NCI-H2227 (cell line): ENCODE results near the gene NEURL4.
A peak's percentile ranks its signal among the peaks of the same experiment; 100 is the strongest.

ENCODE experiments used
- DNase-seq: peaks from one replicate; lab custom pipeline; 2025; ENCODE audit not compliant: unreplicated experiment; lab: John Stamatoyannopoulos, UW

The NEURL4 gene

DNA sequence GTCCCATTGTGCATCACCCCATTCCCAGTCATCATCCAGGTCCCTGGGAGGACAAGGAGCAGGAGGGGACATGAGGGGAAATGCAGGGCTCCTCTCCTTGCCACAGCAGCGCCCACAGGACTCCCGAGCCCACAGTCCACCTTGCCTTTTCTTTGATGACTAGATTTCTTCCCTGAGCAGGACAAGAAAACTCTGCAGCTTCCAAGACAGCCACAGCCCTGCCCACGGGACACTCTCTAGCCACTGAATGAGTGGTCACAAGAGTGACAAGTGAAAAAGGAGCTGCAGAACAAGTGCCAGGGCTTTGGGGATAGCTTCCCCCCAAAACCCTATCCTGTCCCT is 4.7 kb downstream of the NEURL4 start:
- no peak for DNase-seq

DNA sequence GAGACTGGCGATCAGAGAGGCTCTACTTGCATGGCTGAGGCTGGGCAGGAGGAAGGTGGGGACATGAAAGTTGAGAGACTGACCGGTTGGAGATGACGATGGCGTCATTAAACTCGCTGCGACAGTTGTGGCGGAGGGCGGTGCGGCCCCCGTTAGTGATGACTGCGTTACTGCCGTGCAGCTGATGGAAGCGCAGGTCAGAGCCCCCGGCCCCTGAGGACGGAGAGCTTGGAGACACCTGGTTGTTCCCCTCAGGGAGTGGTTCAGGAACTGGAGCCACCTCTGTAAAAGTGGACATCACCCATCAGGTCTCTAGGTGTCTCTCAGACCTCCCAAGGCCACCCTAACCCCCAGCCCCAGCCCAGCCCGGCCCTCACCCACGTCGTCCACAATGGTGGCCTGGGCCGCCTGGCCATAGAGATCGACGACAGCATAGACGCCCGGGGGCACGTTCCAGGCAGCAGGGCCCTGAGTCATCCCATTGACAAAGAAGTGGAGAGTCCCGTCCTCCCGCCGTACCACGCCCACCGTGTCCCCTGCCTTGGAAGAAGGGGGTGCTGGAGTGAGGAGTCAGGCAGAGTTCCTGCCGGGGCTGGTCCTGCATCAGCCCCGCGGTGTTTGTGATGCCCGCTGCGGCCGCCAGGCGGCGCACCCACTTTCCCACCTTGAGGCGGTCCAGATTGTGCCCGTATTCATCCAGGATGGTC is 5.3 kb downstream of the NEURL4 start:
- DNase-seq: peak; percentile 65

DNA sequence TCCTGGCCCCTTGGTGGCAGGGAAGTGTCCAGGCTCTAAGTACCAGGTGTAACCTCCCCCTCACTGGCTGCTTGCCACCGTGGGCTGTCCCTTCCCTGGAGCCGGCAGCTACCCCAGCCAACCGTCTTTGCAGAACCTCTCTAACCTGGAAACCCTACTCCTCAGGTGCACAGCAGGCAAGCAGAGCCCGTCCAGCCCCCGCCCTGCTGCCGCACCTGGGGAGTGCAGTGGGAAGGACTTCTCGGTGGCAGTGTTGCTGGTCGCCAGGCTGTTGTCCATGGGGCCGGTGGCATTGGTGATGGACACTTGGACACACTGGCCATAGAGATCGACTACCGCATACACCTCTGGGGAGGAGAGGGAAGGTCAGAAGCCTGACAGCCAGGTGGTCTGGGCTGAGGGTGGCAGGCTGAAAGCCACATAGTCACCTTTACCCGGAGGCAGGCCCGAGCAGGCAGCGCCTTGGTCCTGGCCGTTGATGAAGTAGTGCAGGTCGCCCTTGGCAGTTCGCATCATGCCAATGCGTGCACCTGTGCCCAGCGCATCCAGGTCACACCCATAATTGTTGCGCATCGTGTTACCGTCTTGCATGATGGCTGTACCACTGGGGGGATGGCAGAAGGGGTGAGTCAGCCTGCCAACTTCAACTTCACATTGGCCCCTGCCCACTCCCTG is 6.5 kb downstream of the NEURL4 start:
- no peak for DNase-seq

DNA sequence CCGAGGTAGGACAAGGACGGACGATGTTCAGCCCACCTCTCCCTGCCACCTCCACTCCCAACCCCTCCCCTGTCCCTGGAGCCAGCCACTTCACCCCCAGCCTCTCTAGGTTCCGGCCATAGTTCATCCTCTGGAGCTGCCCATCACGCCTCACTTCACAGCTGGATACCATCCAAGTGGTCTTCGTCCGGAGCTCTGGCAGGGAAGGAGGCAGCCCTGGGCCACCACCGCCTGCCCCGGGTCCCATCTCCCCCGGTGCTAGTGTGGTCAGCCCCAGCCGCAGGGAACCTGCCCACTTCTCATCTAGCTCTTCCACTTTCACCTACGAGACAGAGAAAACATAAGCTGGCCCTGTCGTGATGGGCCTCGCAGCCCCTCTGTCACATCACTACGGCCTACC is 7.7 kb downstream of the NEURL4 start:
- no peak for DNase-seq

DNA sequence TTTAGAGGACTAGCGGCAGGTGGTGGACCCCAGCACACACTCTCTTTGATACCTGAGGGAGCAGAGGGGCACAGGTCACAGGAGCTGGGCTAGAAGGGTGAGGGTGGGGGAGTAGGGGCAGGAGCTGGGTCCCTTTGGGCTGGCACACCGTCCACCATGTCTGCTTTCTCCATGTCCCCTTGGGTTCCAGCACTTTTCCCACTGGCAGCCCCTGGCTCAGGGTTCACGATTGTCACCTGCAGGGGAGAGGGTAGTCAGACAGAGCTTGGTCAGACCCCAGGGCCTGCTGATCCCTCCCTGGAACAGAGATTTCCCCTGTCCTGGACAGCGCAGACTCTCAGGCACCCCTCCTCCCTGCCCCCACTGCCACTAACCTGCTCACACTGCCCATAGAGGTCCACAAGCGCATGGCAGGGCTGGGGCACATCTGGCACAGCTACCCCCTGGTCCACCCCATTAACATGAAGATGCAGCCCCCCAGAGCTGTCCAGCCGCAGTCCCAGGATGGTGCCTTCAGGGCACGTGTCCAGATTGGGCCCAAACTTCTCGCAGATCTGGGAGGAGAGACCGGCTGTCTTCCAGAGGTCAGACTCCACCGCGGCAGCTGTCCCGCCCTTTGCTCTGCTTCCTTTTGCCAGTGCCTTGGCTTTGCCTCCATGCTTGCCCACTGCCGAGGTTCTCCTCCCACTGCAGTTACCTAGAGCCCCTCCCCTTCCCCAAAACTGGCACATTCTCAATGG is 10.8 kb downstream of the NEURL4 start:
- no peak for DNase-seq

DNA sequence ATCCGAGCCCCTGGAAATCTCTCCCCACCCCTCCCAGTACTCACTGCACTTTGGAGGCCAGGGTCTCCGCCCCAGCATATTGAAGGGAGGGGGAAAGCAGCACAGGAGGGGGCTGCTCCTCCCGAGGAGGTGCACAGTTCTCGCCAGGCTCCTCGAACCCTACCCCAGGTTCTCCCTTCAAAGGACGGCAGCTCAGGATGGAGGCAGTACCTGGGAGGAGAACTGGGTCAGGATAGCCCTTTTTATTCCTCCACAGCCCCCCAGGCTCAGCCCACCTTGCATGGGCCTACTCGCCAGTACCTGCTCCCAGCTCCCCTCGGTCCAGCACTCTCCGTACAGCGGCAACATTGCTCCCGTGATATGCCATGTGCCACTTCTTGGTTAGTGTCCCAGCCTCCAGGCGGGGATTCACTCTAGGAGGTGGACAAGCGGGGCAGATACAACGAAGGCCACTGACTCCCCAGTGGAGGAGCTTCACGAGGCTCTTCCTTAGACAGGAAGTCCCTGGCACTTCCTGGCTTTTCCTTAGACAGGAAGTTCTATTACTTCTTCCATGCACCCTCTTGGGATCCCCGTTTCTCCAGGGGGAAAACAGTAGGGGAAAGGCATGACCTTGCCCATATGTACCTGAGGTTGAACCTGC is 11.9 kb downstream of the NEURL4 start:
- DNase-seq: no peak

DNA sequence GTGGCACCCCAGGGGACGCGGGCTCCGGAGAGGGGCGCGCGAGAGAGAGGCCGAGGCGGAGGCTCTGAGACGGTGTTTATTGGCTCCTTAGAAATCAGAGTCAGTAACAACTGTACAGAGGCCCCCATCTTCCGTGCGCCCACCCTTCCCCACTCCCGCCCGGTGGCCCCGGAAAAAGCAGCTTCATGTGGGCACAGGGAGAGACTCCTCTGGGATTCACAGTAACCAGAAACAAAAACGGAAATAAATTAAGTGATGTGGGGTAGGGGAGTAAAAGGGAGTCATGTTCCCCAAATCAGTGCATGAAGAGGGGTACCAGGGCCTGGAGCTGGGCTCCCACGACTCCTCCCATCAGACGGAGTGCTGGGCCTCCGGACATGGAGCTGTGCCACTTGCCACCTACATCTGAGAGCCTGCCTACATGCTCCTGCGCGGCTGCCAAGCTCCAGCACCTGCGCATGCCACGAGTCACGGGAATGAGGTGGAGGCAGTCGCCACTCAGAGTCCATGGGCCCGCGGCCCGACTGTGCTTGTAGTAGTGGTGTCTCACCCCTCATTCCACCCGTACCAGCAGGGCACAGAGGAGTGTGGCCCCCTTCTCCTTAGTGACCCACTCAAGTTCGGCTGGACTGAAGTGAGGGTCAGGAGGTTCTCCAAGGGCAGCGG is 13.4 kb downstream of the NEURL4 start:
- DNase-seq: no peak

DNA sequence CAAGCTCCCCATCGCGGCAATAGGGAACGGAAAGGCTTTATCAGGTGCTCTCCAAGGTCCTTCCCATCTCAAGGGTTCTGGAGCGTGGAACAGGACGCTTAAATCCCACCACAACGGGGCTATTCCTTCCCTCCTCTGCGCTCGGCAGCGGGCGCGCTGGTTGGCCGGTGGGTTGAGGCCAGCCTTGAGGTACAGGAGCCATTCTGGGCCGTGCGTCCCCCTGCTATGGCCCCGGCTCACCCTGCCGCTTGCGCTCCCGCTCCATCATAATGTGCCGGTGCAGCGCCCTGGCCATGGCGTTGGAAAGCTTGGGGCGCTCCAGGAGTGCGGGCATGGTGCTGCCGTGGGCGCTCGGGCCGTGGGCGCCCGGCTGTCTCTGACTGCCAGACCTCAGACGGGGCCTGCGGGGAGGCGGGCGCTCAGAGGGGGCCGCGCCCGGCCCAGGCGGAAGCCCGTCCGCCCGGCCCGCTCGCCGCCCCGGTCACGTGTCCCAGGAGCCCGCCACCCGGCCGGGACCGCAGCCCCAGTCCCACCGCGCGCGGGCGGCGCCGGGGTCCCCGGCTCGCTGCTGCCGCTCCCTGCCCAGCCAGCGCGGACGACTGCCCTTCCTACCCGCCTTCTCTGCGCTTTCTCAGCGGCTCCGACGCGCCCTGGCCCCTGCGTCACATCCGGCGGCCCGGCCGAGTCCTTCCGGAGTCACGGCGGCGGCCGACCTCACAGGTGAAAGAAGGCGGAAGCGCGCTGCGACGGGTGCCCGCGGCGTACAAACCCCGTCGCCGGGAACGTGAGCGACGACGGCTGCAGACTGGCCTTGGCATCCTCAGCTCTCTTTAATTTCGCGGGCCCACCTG is 14.2 kb downstream of the NEURL4 start, which contains the start of gene GPS2:
TSS of gene GPS2 (minus strand) at position 642 of the 851 bp plus-strand sequence. CDS start at position 334, 308 bp downstream.
- peak; percentile 92 for DNase-seq

DNA sequence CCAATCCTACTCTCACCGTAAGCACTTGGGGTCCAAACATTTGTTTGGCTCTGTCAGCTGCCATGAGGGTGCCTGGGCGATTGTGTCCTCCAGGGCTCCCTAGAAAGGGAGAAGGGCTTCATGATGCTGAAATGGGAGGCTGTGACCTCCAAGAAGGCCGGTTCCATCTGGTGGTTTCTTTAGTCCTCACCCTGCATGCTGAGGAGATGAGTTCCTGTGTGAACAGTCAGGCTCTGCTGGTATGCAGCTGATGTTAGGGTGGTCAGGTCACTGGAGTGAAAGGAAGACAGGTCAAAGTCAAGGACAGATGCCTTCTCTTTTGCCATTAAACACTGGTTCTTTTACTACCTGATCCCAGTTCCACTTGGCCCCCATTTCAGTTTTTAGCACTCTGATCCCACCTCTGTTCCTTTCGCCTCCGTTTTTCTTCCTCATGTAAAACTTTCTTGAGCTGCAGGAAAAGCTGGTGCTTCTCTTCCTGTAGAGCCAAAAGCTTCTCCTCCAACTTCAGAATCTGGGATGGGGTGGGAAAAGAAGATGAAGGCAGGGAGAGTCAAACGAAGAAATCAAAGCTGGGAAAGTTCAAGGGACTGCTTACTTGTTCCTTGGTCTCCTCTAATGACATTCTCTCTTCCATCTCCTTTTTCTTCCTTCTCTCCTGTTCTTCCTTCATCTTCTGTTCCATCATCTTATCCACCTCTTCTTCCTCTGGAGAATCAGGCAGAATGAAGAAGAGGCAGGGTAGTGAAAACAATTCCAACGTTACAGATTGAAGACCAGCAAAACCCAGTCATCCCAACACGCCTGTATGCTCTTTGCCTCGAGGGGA is 15.0 kb downstream of the NEURL4 start:
- no peak for DNase-seq

DNA sequence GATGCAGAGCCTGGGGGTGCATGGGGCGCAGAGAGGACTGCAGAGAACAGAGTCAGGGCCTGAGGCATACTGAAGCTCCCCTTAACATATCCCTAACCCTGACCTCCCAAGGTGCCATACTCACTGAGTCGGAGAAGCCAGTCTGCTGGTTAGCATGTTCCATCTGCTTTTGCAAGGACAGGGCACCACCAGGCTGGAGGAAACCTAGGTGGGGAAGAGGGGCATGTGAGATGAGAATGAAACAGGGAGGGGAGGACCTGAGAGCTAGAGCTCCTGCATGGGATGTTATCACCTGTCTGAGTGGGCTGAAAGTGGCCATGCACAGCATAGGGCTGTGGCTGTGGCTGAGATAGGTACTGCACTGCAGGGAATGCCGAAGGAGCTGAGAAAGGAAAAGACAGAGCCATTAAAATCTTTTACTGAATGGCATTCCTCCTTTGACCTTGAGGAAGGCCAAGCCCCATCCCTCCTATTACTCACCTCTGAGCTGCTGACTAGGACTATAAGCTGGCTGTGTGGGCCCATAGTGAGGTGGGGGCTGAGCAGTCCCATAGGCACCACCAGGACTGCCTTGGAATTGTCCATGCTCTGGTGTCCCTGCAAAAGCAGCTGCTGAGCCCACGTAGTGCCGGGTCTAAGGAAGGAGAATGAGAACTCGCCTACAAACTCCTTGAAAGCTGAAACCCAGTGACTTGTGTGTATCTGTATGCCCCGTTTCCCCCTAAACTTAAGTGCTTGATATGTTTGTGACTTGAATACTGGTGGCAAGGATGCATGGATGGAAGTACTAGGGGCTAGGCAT is 15.8 kb downstream of the NEURL4 start:
- no peak for DNase-seq

DNA sequence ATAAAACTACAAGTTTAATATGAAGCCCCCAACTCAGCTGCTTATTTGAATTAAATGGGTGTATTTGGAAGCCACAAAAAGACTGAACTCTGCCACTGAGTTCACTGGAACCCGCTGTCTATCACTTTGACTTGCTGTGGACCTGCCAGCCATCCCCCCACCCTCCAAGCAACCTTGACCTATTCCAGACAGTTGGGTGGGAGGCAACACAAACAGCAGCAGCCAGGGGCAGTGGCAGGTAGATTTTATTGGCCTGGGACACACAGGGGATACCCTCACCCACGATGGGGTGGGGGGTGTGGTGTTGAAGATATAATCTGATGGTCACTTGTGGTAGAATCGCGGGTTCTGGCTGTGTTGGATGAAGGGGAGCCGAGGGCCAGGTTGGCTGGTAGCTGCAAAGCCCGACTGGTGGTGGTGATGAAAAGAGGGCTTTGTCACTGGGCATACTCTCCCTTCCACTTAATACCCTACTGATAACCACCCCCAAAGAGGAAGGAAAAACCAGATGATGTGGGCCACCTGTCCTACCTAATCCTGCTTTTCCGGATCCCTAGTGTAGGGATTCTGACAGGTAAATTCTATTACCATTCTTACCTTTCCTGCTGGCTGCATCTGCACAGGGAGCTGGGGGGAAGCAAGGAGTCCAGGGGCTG is 16.6 kb downstream of the NEURL4 start:
- DNase-seq: no peak

DNA sequence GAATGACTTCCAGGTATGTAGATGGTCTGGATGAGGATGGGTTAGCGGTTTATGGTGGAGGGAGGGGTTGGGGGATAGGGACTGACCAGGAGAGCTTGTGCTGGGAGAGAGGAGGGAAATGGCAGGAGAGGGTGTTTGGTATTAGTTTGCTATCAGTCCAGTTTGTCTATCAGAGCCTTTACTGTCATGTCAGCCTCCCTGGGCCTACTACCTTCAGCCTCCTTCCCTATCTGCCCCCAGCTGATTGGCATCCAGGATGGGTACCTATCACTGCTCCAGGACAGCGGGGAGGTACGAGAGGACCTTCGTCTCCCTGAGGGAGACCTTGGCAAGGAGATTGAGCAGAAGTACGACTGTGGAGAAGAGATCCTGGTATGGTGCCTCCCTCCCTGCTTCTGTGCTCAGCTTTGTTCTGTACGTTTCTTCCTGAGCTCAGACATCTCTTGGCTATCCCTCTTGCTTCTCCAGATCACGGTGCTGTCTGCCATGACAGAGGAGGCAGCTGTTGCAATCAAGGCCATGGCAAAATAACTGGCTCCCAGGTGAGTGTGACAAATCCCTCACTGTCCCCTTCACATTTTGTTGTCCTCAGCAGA is 17.9 kb downstream of the NEURL4 start:
- DNase-seq: no peak

DNA sequence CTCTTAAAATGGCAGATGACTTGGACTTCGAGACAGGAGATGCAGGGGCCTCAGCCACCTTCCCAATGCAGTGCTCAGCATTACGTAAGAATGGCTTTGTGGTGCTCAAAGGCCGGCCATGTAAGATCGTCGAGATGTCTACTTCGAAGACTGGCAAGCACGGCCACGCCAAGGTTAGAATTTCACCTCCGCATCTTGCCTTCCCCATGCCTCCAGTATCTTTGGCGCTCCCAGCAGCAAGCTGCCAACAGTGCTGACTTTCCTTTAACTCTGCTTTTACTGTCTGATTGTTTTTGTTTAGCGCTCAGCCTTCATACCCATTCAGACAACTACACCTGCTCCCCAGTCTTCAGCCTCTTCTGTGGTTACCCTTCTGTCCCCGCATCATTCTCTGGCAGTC is 19.5 kb downstream of the NEURL4 start:
- no peak for DNase-seq

DNA sequence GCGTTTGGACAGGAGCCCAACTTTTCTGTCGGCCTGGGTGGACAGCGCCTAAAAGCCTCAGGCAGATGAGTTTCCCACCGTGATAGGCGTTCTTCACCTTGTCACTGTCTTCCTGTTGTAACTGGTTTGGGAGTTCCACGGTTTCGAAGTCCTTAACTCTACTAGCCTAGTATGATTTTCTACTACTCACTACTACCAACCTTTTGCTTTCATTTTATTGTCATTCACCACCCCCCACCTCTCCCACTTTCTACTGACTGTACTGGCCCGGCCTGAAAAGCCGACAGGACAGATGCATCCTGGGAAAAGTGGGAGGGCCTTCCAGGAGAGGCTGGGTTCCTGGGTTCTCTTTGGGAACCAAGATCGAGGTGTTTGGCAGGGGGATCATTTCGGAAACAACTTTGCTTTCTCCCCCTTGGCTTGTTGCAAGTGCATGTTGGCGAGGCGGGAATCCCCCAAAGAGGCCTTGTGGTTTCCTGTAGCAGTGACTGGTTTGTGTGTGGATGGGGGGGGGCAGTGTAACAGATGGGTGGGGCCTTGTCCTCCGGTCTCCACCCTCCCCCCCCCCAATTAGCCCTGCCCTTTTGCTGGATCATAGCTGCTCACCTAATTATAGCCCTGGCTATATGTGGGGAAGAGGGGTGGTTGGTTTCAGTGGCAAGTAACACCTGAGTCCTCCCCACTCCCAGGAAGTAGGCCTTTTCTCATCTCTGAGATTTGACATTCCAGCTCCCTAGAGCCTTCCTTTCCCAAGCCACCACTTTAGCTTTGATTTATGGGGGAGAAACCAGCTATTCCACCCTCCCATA is 20.3 kb downstream of the NEURL4 start:
- DNase-seq: peak; percentile 81

DNA sequence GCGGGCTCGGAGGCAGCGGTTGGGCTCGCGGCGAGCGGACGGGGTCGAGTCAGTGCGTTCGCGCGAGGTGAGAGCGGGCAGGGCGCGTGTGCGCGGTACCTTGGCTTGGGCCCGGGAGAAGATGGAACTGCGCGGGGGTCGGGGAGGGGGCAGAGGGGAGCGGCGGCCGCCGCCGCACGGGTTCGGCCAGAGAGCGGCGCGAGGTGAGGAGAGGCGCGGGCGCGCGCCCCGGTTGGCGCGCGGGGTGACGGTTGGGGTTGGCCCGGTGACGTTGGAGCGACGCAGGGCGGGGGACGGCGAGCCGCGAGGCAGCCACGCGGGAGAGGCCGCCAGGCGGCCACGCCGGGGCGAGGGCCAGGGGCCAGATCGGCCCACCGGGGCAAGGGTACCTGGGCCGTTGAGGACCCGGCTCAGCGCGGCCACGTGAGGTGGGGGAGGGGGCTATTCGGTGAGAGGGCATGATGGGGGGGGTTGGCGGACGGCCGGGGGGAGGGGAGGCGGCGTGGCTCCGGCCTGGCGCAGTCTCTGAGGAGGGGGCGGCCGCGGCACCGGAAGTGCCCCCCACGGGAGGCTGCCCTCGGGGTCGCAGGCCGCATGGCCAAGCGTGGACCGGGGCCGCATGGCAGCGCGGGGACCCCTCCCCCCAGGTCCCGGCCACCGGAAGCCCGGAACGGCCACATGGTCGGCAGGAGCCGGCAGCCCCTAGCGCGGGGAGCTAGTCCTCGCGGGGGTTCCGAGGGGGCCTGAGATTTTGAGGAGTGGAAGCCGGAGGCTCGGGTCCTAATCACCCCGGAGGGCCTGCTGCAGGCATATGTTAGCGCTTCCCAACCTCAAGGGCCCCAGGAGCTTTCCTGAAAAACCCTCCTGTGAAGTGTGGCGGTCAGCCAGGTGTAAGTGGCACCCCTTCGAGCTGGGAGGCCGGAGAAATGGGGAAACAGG is 21.2 kb downstream of the NEURL4 start:
- DNase-seq: peak; percentile 54
